Measurements from ENCODE around the gene MASP1. TPM values are rescaled to one million over a fixed set of nuclear protein-coding genes. Genes with fewer than 3 reads are reported as not detected.
"Not testable (repeated sequence)": the region's sequence is repeated elsewhere in the genome, so short reads cannot be mapped to it uniquely, and the experiment has no call there.

The MASP1 gene
- total RNA-seq, 4 donors from 2014 or later = 1.6 to 16.7 (median 2.4) TPM

- no peak for DNase-seq (ENCODE audit: low spot score in 2 of 2)
- intact Hi-C loops (cut with DNase I; ENCODE audit: low total_unique reads) = no loop called here
- TF ChIP-seq POLR2A (IDR thresholded peaks at IDR 0.05) (no peak), CTCF (IDR thresholded peaks at IDR 0.05) (no peak)
- H3K4me3 ChIP-seq (ENCODE audit: low read depth, poor library complexity, severe bottlenecking) = no peak overlapping the region
- 35 to 45% methylated on average over 1 of the region's 1 CpG for WGBS, 2 donors
Measured at GRCh38 chr3:187210091-187210490, 81.4 kb downstream of the MASP1 start.

- intact Hi-C loops (cut with DNase I; ENCODE audit: low total_unique reads) = no loop called here
- TF ChIP-seq CTCF (IDR thresholded peaks at IDR 0.05) (no peak), POLR2A (IDR thresholded peaks at IDR 0.05) (no peak)
- DNase-seq (ENCODE audit: low spot score in 2 of 2) = no peak
- H3K4me3 ChIP-seq (ENCODE audit: low read depth, poor library complexity, severe bottlenecking) = no peak overlapping the region
Measured at GRCh38 chr3:187209491-187209890, 82.0 kb downstream of the MASP1 start.

- no peak overlapping the region for H3K4me3 ChIP-seq (ENCODE audit: low read depth, poor library complexity, severe bottlenecking)
- 23 to 41% methylated on average over 1 of the region's 1 CpG for WGBS, 2 donors
- TF ChIP-seq POLR2A (IDR thresholded peaks at IDR 0.05) (no peak), CTCF (IDR thresholded peaks at IDR 0.05) (no peak)
- DNase-seq (ENCODE audit: low spot score in 2 of 2) = no peak
- intact Hi-C loops (cut with DNase I; ENCODE audit: low total_unique reads) = no loop called here
Measured at GRCh38 chr3:187208159-187208558, 83.4 kb downstream of the MASP1 start.

GRCh38 chr3:187207624-187208023, 83.9 kb downstream of the MASP1 start:
- TF ChIP-seq POLR2A (IDR thresholded peaks at IDR 0.05) = no peak
- TF ChIP-seq CTCF (IDR thresholded peaks at IDR 0.05) = no peak
- intact Hi-C loops (cut with DNase I; ENCODE audit: low total_unique reads) = no loop called here
- no peak for DNase-seq (ENCODE audit: low spot score in 2 of 2)
- H3K4me3 ChIP-seq (ENCODE audit: low read depth, poor library complexity, severe bottlenecking) = no peak overlapping the region

- WGBS, 2 donors = 57 to 76% methylated on average over 2 of the region's 2 CpGs
- TF ChIP-seq POLR2A (IDR thresholded peaks at IDR 0.05) (no peak), CTCF (IDR thresholded peaks at IDR 0.05) (no peak)
- intact Hi-C loops (cut with DNase I; ENCODE audit: low total_unique reads) = no loop called here
Measured at GRCh38 chr3:187207062-187207461, 84.5 kb downstream of the MASP1 start.

GRCh38 chr3:187205683-187206082, 85.9 kb downstream of the MASP1 start:
- WGBS, 2 donors = 31 to 55% methylated on average over 2 of the region's 2 CpGs
- intact Hi-C loops (cut with DNase I; ENCODE audit: low total_unique reads) = no loop called here
- no peak overlapping the region for H3K4me3 ChIP-seq (ENCODE audit: low read depth, poor library complexity, severe bottlenecking)
- TF ChIP-seq POLR2A (IDR thresholded peaks at IDR 0.05) = no peak
- TF ChIP-seq CTCF (IDR thresholded peaks at IDR 0.05) = no peak
- DNase-seq (ENCODE audit: low spot score in 2 of 2) = no peak

More at GRCh38 chr3:187207062-187207461, 84.5 kb downstream of the MASP1 start:
- H3K4me3 ChIP-seq (ENCODE audit: low read depth, poor library complexity, severe bottlenecking) = no peak overlapping the region
- no peak for DNase-seq (ENCODE audit: low spot score in 2 of 2)

GRCh38 chr3:187199463-187200050, 92.0 kb downstream of the MASP1 start:
- 97 to 98% methylated on average over 36 to 44 of the region's 44 CpGs for WGBS, 2 donors
- H3K4me3 ChIP-seq (ENCODE audit: low read depth, poor library complexity, severe bottlenecking); DNase-seq (ENCODE audit: low spot score in 2 of 2); intact Hi-C loops (cut with DNase I; ENCODE audit: low total_unique reads): not testable (repeated sequence)

All from lower leg skin (tissue), 4 donors.